ENCODE data around the gene KRT36.
A peak's percentile ranks its signal among the peaks of the same experiment; 100 is the strongest.

- TF ChIP-seq CTCF (conservative IDR thresholded peaks at IDR 0.05; ENCODE audit: low read depth, low read length) (peak; percentile 46; the same call in 1 of the 2 replicates), EZH2 (IDR thresholded peaks at IDR 0.05; ENCODE audit: low read length, unreplicated experiment) (no peak), EZH2phosphoT487 (IDR thresholded peaks at IDR 0.05; ENCODE audit: borderline replicate concordance, low read length) (no peak)
Observed at GRCh38 chr17:41486809-41487530, 2.7 kb downstream of the KRT36 start.
